ENCODE measurements around the gene CTSC. TPM values are rescaled to one million over a fixed set of nuclear protein-coding genes. Genes with fewer than 3 reads are reported as not detected.

CTSC gene
- total RNA-seq, 4 donors from 2014 or later: 14.2 to 78.6 (median 47.9) TPM

DNA sequence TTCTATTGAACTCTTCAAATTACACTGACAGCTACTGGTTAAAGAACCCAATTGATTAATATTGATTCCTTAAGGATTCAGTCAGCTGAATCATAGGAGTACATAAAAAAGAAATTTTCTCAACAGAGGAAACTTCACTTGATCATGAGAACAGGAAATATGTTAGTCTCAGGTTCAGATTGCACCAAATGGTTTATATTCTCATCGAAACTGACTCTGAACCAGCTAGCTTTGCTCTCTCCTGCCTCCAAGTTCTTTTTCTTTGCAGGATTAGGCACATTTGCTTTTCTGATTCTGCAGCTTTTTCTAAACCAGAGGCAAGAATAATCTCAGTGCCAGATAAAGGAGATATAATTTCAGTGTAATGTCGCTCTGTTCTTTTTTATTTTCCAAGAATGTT lies 33.2 kb upstream of the CTSC start:
- Histone ChIP-seq H3K4me3 (no peak overlapping the region), H3K27ac (no peak overlapping the region), H3K36me3 (peaks cover 0 to 8% of the 10 kb centered on the region in 2 donors), H3K4me1 (no peaks in the 10 kb centered on the region), H3K9me3 (no peaks in the 10 kb centered on the region), H3K27me3 (no peaks in the 10 kb centered on the region)
- no peak for ATAC-seq
- 88 to 90% methylated on average over 2 of the region's 2 CpGs for WGBS, 2 donors (ENCODE audit: low coverage in 1 of 2)
- TF ChIP-seq, protein P1, sequence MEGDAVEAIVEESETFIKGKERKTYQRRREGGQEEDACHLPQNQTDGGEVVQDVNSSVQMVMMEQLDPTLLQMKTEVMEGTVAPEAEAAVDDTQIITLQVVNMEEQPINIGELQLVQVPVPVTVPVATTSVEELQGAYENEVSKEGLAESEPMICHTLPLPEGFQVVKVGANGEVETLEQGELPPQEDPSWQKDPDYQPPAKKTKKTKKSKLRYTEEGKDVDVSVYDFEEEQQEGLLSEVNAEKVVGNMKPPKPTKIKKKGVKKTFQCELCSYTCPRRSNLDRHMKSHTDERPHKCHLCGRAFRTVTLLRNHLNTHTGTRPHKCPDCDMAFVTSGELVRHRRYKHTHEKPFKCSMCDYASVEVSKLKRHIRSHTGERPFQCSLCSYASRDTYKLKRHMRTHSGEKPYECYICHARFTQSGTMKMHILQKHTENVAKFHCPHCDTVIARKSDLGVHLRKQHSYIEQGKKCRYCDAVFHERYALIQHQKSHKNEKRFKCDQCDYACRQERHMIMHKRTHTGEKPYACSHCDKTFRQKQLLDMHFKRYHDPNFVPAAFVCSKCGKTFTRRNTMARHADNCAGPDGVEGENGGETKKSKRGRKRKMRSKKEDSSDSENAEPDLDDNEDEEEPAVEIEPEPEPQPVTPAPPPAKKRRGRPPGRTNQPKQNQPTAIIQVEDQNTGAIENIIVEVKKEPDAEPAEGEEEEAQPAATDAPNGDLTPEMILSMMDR (IDR thresholded peaks at IDR 0.05): no peak
- no peak for TF ChIP-seq EP300 (IDR thresholded peaks at IDR 0.05)
- no peak for TF ChIP-seq POLR2A (IDR thresholded peaks at IDR 0.05)
- TF ChIP-seq POLR2AphosphoS5 (IDR thresholded peaks at IDR 0.05): no peak

DNA sequence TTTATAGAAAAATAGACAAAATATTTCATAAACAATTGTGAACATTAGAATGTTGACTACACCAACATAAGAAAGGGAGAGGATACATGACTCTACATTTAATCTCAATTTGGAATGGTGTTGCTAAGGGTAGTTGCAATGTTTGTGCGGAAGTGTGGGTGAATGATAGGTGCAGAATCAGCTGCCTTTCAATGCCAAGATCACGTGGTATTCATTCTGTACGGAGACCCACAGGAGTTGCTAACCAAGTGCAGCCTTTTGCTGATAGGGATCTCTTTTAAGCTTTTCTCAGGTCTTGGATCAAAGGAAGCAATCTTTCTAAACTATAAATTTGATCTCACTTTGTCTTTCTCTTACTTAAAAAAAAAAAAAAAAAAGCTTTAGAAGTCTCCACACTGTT lies 29.8 kb upstream of the CTSC start:
- ATAC-seq: no peak
- Histone ChIP-seq H3K27ac (no peak overlapping the region), H3K4me3 (no peak overlapping the region), H3K9me3 (no peaks in the 10 kb centered on the region), H3K36me3 (no peaks in the 10 kb centered on the region), H3K4me1 (no peaks in the 10 kb centered on the region), H3K27me3 (no peaks in the 10 kb centered on the region)
- WGBS, 2 donors (ENCODE audit: low coverage in 1 of 2): 76 to 78% methylated on average over 3 of the region's 3 CpGs
- no peak for TF ChIP-seq POLR2AphosphoS5 (IDR thresholded peaks at IDR 0.05)
- no peak for TF ChIP-seq POLR2A (IDR thresholded peaks at IDR 0.05)
- TF ChIP-seq EP300 (IDR thresholded peaks at IDR 0.05): no peak
- TF ChIP-seq, protein P1 (IDR thresholded peaks at IDR 0.05): no peak

- Histone ChIP-seq H3K27me3 (no peaks in the 10 kb centered on the region), H3K4me1 (no peaks in the 10 kb centered on the region), H3K27ac (no peak overlapping the region), H3K4me3 (no peak overlapping the region), H3K9me3 (no peaks in the 10 kb centered on the region), H3K36me3 (no peaks in the 10 kb centered on the region)
- 81 to 83% methylated on average over 2 of the region's 2 CpGs for WGBS, 2 donors (ENCODE audit: low coverage in 1 of 2)
- TF ChIP-seq, protein P1 (IDR thresholded peaks at IDR 0.05): no peak
- TF ChIP-seq POLR2AphosphoS5 (IDR thresholded peaks at IDR 0.05) (no peak), POLR2A (IDR thresholded peaks at IDR 0.05) (no peak), EP300 (IDR thresholded peaks at IDR 0.05) (no peak)
- ATAC-seq: no peak
Measured at GRCh38 chr11:88363648-88364065, 26.1 kb upstream of the CTSC start.

- Histone ChIP-seq H3K9me3 (no peaks in the 10 kb centered on the region), H3K4me1 (peaks cover 0 to under 1% (median 0%) of the 10 kb centered on the region in 3 donors), H3K27me3 (no peaks in the 10 kb centered on the region), H3K36me3 (no peaks in the 10 kb centered on the region), H3K27ac (no peak overlapping the region), H3K4me3 (no peak overlapping the region)
- 86 to 89% methylated on average over 1 of the region's 1 CpG for WGBS, 2 donors (ENCODE audit: low coverage in 1 of 2)
- no peak for ATAC-seq
- TF ChIP-seq POLR2AphosphoS5 (IDR thresholded peaks at IDR 0.05) (no peak), POLR2A (IDR thresholded peaks at IDR 0.05) (no peak), EP300 (IDR thresholded peaks at IDR 0.05) (no peak)
- TF ChIP-seq, protein P1 (IDR thresholded peaks at IDR 0.05): no peak
Measured at GRCh38 chr11:88363004-88363403, 25.5 kb upstream of the CTSC start.

- 84 to 100% methylated on average over 1 of the region's 1 CpG for WGBS, 2 donors (ENCODE audit: low coverage in 1 of 2)
- no peak overlapping the region for H3K4me3 ChIP-seq
- TF ChIP-seq POLR2A (IDR thresholded peaks at IDR 0.05) (no peak), EP300 (IDR thresholded peaks at IDR 0.05) (no peak), POLR2AphosphoS5 (IDR thresholded peaks at IDR 0.05) (no peak)
- TF ChIP-seq, protein P1 (IDR thresholded peaks at IDR 0.05): no peak
- ATAC-seq: no peak
- no peak overlapping the region for H3K27ac ChIP-seq
- H3K4me1 ChIP-seq: peaks cover 0 to 10% (median 0%) of the 10 kb centered on the region in 3 donors
- no peaks in the 10 kb centered on the region for H3K36me3 ChIP-seq
- H3K9me3 ChIP-seq: no peaks in the 10 kb centered on the region
- no peaks in the 10 kb centered on the region for H3K27me3 ChIP-seq
Measured at GRCh38 chr11:88360141-88360540, 22.6 kb upstream of the CTSC start.

All from gastroesophageal sphincter (tissue), 4 donors.